Peyer's patch (tissue), 4 donors: ENCODE data around the gene OR2W3. TPM values are rescaled to one million over a fixed set of nuclear protein-coding genes. Genes with fewer than 3 reads are reported as not detected.

Experiments used
- DNase-seq, 3 donors: peaks; one replicate each; pipeline ENCODE4 v3.0.0-alpha.2; 2017 to 2019
- H3K27ac ChIP-seq, 4 donors: fragments of 200-600 bp; sonication (generic); one replicate each; pipeline ENCODE4 v1.5.1; 2016 to 2019
- H3K27me3 ChIP-seq, 2 donors: fragments of 200-600 bp; sonication (generic); one replicate each; pipeline ENCODE4 v1.5.1; 2019
- H3K36me3 ChIP-seq, 3 donors: fragments of 200-600 bp; sonication (generic); one replicate each; pipeline ENCODE4 v1.5.1; 2016 to 2019
- H3K4me1 ChIP-seq, 4 donors: fragments of 200-600 bp; sonication (generic); one replicate each; pipeline ENCODE4 v1.5.1; 2016 to 2019
- H3K4me3 ChIP-seq, 4 donors: fragments of 200-600 bp; sonication (generic); 1 replicate in 3 of 4; 2 replicates in 1 of 4; pipeline ENCODE4 v1.5.1; 2016 to 2019; ENCODE audit warnings: mild to moderate bottlenecking in 1 of 4
- H3K9me3 ChIP-seq, 4 donors: fragments of 200-600 bp; sonication (generic); one replicate each; pipeline ENCODE4 v1.5.1; 2016 to 2019; ENCODE audit warnings: mild to moderate bottlenecking in 1 of 4
- CTCF ChIP-seq, 6 experiments: fragments of 450-650 bp in 4 of 6; fragments of 200-600 bp in 2 of 6; sonication (generic) in 1 of 6; IDR thresholded peaks; one replicate each; pipeline ENCODE4 v1.5.1; 2017 to 2019; ENCODE audit warnings: antibody characterized with exemption in 6 of 6, mild to moderate bottlenecking in 3 of 6, moderate library complexity in 1 of 6
- POLR2A ChIP-seq, 2 donors: fragments of 450-650 bp; IDR thresholded peaks; one replicate each; pipeline ENCODE4 v1.5.1; 2017; ENCODE audit warnings: antibody characterized with exemption in 2 of 2, mild to moderate bottlenecking in 2 of 2, moderate library complexity in 2 of 2
- total RNA-seq, 4 donors: library from RNA; depleted of rRNA; stranded (reverse); fragments of >200 nt; gene quantifications; one replicate each; pipeline ENCODE4 v1.1.0, GENCODE V29; 2016

Gene OR2W3
- total RNA-seq, 4 donors from 2014 or later, result 2.5 TPM; not detected in 3

DNA sequence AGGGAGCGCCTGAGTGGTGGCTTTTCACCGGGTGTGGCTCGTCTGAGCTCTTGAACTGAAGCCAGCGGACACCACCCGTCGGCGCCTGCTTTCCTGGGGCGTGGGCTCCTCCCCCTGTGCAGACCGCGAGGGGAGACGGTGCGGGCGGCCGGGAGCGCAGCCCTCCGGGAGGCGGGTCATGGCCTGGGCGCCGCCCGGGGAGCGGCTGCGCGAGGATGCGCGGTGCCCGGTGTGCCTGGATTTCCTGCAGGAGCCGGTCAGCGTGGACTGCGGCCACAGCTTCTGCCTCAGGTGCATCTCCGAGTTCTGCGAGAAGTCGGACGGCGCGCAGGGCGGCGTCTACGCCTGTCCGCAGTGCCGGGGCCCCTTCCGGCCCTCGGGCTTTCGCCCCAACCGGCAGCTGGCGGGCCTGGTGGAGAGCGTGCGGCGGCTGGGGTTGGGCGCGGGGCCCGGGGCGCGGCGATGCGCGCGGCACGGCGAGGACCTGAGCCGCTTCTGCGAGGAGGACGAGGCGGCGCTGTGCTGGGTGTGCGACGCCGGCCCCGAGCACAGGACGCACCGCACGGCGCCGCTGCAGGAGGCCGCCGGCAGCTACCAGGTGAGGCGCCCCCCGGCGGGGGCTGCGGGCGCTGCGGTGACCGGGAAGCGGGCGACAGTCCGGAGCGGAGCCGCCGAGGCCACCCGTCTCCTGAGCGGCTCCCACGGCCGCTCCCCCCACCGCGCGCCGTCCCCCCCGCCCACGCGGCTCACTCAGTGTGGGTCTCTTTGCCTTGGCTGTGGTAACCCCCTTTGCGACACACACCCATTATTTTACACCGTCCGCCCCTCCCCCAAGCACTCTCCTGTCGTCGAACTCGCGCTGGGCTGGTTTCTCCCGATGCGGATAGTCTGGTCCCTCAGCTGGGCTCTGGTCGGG, 38.1 kb upstream of the OR2W3 start, which contains the start of gene TRIM58:
Gene TRIM58, plus strand, starts transcription at position 119 of the 916 bp plus-strand sequence. Its CDS starts 60 bp downstream, at position 179.
- Histone ChIP-seq H3K36me3 (no peaks in the 10 kb centered on the region), H3K27me3 (no peaks in the 10 kb centered on the region), H3K9me3 (peaks cover 0 to 2% (median 0%) of the 10 kb centered on the region in 4 donors), H3K27ac (peak within 1 kb of the TSS in 2 of 4 donors; percentile 17 to 87), H3K4me3 (peak within 1 kb of the TSS; percentile 17 to 85 (median 41)), H3K4me1 (no peaks in the 10 kb centered on the region)
- DNase-seq, result peak in 1 of 3 donors; percentile 82
- TF ChIP-seq POLR2A (IDR thresholded peaks at IDR 0.05), result peak in 1 of 2 donors; percentile 21
- peak in 1 of 6 experiments; percentile 51 for TF ChIP-seq CTCF (IDR thresholded peaks at IDR 0.05)

DNA sequence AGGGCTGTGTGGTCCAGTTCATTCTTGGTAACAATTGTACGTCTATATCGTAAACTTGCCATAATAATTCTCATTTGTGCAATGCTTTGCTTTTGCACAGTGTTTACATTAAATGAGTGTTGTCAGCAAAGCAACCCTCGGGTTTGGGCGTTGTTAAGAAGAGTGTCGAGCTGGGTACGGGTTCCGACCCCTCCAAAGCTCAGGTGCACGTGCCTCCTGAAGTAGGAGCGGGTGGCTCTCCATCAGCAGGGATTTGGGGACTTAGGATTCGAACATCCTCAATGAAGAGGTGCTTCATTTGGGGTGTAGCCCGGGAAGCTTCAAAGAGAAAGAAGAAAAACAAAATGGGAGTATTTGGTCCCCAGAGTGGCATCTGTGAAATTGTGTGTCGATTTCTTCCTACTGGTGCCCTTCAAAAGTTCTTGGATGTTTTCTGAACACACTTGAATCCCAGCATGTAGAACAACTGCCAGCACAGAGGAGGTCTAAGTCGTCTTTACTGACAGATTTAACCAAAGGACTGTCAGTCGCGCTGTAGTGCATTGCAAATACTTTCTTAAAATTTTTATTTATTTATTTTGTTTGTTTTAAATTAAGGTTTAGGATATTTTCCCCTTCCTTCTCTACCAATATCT, 37.3 kb upstream of the OR2W3 start:
- TF ChIP-seq CTCF (IDR thresholded peaks at IDR 0.05) (no peak), POLR2A (IDR thresholded peaks at IDR 0.05) (no peak)
- DNase-seq, result no peak
- no peaks in the 10 kb centered on the region for H3K36me3 ChIP-seq
- H3K27me3 ChIP-seq, result no peaks in the 10 kb centered on the region
- H3K9me3 ChIP-seq, result peaks cover 0 to 2% (median 0%) of the 10 kb centered on the region in 4 donors
- H3K4me3 ChIP-seq, result peak overlapping the region in 3 of 4 donors; percentile 39 to 85 (median 43)
- no peaks in the 10 kb centered on the region for H3K4me1 ChIP-seq
- H3K27ac ChIP-seq, result peak overlapping the region in 1 of 4 donors; percentile 87

DNA sequence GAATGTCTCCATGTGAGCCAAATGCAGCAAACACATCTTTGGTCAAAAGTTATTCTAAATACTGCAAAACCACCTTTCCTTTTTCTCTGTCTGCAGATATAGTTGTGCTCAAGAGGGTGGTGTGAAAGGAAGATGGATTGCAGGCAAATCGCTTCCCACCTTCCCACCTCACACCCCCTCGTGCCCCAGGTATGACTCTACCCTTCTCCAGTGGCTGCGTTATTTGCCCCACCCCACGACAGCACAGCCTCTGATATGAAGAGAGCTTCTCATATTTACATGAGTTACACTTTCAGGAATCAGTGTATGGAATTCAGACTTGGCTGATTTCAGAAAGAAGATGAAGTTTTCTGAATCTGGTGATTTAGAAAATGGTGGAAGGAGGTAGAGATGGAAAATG, 32.6 kb upstream of the OR2W3 start:
- Histone ChIP-seq H3K36me3 (no peaks in the 10 kb centered on the region), H3K27me3 (no peaks in the 10 kb centered on the region), H3K27ac (no peak overlapping the region), H3K9me3 (peaks cover 0 to 2% (median 0%) of the 10 kb centered on the region in 4 donors), H3K4me3 (no peak overlapping the region), H3K4me1 (no peaks in the 10 kb centered on the region)
- TF ChIP-seq CTCF (IDR thresholded peaks at IDR 0.05) (no peak), POLR2A (IDR thresholded peaks at IDR 0.05) (no peak)
- DNase-seq, result no peak

- peaks cover 0 to 3% (median 0%) of the 10 kb centered on the region in 4 donors for H3K9me3 ChIP-seq
- H3K36me3 ChIP-seq, result no peaks in the 10 kb centered on the region
Observed at GRCh38 chr1:247864644-247865043, 30.7 kb upstream of the OR2W3 start.

More at GRCh38 chr1:247864644-247865043, 30.7 kb upstream of the OR2W3 start:
- no peak for DNase-seq
- Histone ChIP-seq H3K27ac (no peak overlapping the region), H3K4me1 (no peaks in the 10 kb centered on the region), H3K4me3 (no peak overlapping the region), H3K27me3 (no peaks in the 10 kb centered on the region)
- no peak for TF ChIP-seq CTCF (IDR thresholded peaks at IDR 0.05)
- no peak for TF ChIP-seq POLR2A (IDR thresholded peaks at IDR 0.05)
